BJ (cell line): ENCODE measurements around the gene ITCH. TPM values are rescaled to one million over a fixed set of nuclear protein-coding genes. Genes with fewer than 3 reads are reported as not detected.
"Not testable (repeated sequence)": the region's sequence is repeated elsewhere in the genome, so short reads cannot be mapped to it uniquely, and the experiment has no call there.

Experiments
- CTCF ChIA-PET: fragments of 350-600 bp; formaldehyde crosslinking; extraction: SDS; loops from one replicate; lab custom pipeline; 2021; ENCODE audit warnings: antibody characterized with exemption, inconsistent platforms; lab: Yijun Ruan, JAX
- POLR2A ChIA-PET: fragments of 300-600 bp; sonication (Branson Sonifier 250); formaldehyde crosslinking; extraction: SDS; loops from one replicate; lab custom pipeline; 2021; ENCODE audit warnings: antibody characterized with exemption; lab: Charles Lee
- DNase-seq: peaks from one replicate; pipeline ENCODE4 v3.0.0-alpha.2; 2011; ENCODE audit warnings: low read depth
- H3K27me3 ChIP-seq: 2 replicates; pipeline ENCODE4 v1.6.0; 2011; ENCODE audit warnings: low read length; ENCODE audit not compliant: control insufficient read depth, insufficient read depth
- H3K36me3 ChIP-seq: 2 replicates; pipeline ENCODE4 v1.5.1; 2011; ENCODE audit warnings: low read length; ENCODE audit not compliant: control insufficient read depth, insufficient read depth
- H3K4me3 ChIP-seq: 2 replicates; pipeline ENCODE4 v1.5.1; 2011; ENCODE audit warnings: low read depth, mild to moderate bottlenecking, control low read depth, low read length
- polyA plus RNA-seq: library from polyadenylated mRNA; depleted of rRNA; stranded (reverse); fragments of >200 nt; gene quantifications from 2 replicates; pipeline ENCODE4 v1.2.3, GENCODE V29; 2011
- TF ChIP-seq, protein P1 (sequence below): IDR thresholded peaks from 2 replicates; pipeline ENCODE4 v1.5.1; 2011; ENCODE audit warnings: low read depth, mild to moderate bottlenecking, control low read depth, inconsistent platforms, low read length, moderate library complexity; ENCODE audit not compliant: insufficient read depth

Gene ITCH
- polyA plus RNA-seq, 1 experiment, result 7.8 TPM

- Histone ChIP-seq H3K36me3 (peaks cover 1% of the 10 kb centered on the region; the same call in 1 of the 2 replicates), H3K4me3 (peak overlapping the region; percentile 93), H3K27me3 (no peaks in the 10 kb centered on the region)
- CTCF ChIA-PET, result interaction anchor here (0.9 to 1.7 kb wide), 2 partner anchors 51 kb away, joined by 7 to 9 read pairs; no protein-coding TSS in a partner anchor
- TF ChIP-seq, protein P1, sequence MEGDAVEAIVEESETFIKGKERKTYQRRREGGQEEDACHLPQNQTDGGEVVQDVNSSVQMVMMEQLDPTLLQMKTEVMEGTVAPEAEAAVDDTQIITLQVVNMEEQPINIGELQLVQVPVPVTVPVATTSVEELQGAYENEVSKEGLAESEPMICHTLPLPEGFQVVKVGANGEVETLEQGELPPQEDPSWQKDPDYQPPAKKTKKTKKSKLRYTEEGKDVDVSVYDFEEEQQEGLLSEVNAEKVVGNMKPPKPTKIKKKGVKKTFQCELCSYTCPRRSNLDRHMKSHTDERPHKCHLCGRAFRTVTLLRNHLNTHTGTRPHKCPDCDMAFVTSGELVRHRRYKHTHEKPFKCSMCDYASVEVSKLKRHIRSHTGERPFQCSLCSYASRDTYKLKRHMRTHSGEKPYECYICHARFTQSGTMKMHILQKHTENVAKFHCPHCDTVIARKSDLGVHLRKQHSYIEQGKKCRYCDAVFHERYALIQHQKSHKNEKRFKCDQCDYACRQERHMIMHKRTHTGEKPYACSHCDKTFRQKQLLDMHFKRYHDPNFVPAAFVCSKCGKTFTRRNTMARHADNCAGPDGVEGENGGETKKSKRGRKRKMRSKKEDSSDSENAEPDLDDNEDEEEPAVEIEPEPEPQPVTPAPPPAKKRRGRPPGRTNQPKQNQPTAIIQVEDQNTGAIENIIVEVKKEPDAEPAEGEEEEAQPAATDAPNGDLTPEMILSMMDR, result no peak
- no peak for DNase-seq
- POLR2A ChIA-PET, result interaction anchor here (0.6 to 1.0 kb wide), 4 partner anchors 33 to 162 kb away, joined by 3 to 6 read pairs (median 4); no protein-coding TSS in a partner anchor
Observed at GRCh38 chr20:34363465-34364222, 571 bp downstream of the ITCH start.

- ChIA-PET CTCF (interaction anchor here (0.9 kb wide), 1 partner anchor 52 kb away, joined by 7 read pairs; no protein-coding TSS in a partner anchor), POLR2A (interaction anchor here (0.5 to 1.0 kb wide), 2 partner anchors 32 to 450 kb away, joined by 4 to 6 read pairs; no protein-coding TSS in a partner anchor)
- DNase-seq, result no peak
Observed at GRCh38 chr20:34364223-34364506, 1.1 kb downstream of the ITCH start.

GRCh38 chr20:34365765-34366213 is 2.7 kb downstream of the ITCH start:
- POLR2A ChIA-PET, result no interaction called here

More at GRCh38 chr20:34364223-34364506, 1.1 kb downstream of the ITCH start:
- Histone ChIP-seq H3K27me3 (no peaks in the 10 kb centered on the region), H3K4me3 (peak overlapping the region; percentile 93), H3K36me3 (peaks cover 1% of the 10 kb centered on the region; the same call in 1 of the 2 replicates)
- TF ChIP-seq, protein P1, result no peak

GRCh38 chr20:34367155-34367554 is 4.1 kb downstream of the ITCH start:
- CTCF ChIA-PET, result interaction anchor here (0.6 to 1.8 kb wide), 3 partner anchors 21 to 1547 kb away, joined by 3 to 8 read pairs (median 3); no protein-coding TSS in a partner anchor
- no peak for DNase-seq
- Histone ChIP-seq H3K36me3 (peaks cover 9% of the 10 kb centered on the region), H3K4me3 (no peak overlapping the region), H3K27me3 (no peaks in the 10 kb centered on the region)
- TF ChIP-seq, protein P1, result no peak
- POLR2A ChIA-PET, result interaction anchor here (0.6 kb wide), 1 partner anchor 337 kb away, joined by 3 read pairs; the partner anchor contains the start of gene TP53INP2

More at GRCh38 chr20:34365765-34366213, 2.7 kb downstream of the ITCH start:
- Histone ChIP-seq H3K4me3 (no peak overlapping the region), H3K36me3 (peaks cover 9% of the 10 kb centered on the region), H3K27me3 (no peaks in the 10 kb centered on the region)
- CTCF ChIA-PET, result no interaction called here
- DNase-seq, result no peak
- TF ChIP-seq, protein P1, result no peak

GRCh38 chr20:34367911-34368310 is 4.8 kb downstream of the ITCH start:
- not testable (repeated sequence) for DNase-seq, H3K36me3 ChIP-seq, H3K27me3 ChIP-seq, H3K4me3 ChIP-seq
- CTCF ChIA-PET, result interaction anchor here (0.6 to 1.8 kb wide), 3 partner anchors 20 to 108 kb away, joined by 3 to 8 read pairs (median 3); no protein-coding TSS in a partner anchor
- POLR2A ChIA-PET, result interaction anchor here (0.6 to 0.7 kb wide), 2 partner anchors 332 to 336 kb away, joined by 3 read pairs; partner anchors contain the start of gene TP53INP2
